Stimulated activated CD8-positive, alpha-beta memory T cell treated with anti-CD3 and anti-CD28 coated beads, Interleukin-12 subunit alpha, Interleukin-12 subunit beta, amount 100 ng/mL, for 4 hours (primary cell): ENCODE results near the gene CCDC136.
A peak's percentile ranks its signal among the peaks of the same experiment; 100 is the strongest.

ENCODE experiments used
- DNase-seq: peaks from one replicate; pipeline ENCODE4 v3.0.0-alpha.2; 2020; ENCODE audit warnings: low read depth

CCDC136 gene

GRCh38 chr7:128805225-128805624 lies 13.5 kb downstream of the CCDC136 start:
- DNase-seq, result no peak

- DNase-seq, result no peak
These were observed 15.4 kb downstream of the CCDC136 start for GRCh38 chr7:128807191-128807590.

GRCh38 chr7:128809363-128809762 lies 17.6 kb downstream of the CCDC136 start:
- DNase-seq, result no peak

GRCh38 chr7:128810473-128810872 lies 18.7 kb downstream of the CCDC136 start:
- no peak for DNase-seq

GRCh38 chr7:128810997-128811396 lies 19.2 kb downstream of the CCDC136 start:
- no peak for DNase-seq

GRCh38 chr7:128811631-128812430 lies 20.1 kb downstream of the CCDC136 start:
- no peak for DNase-seq

GRCh38 chr7:128812514-128813168 lies 20.9 kb downstream of the CCDC136 start:
- DNase-seq, result no peak

GRCh38 chr7:128814499-128814898 lies 22.7 kb downstream of the CCDC136 start:
- no peak for DNase-seq

- no peak for DNase-seq
These were observed 23.6 kb downstream of the CCDC136 start for GRCh38 chr7:128815289-128815942.

GRCh38 chr7:128818694-128819093 lies 26.9 kb downstream of the CCDC136 start:
- no peak for DNase-seq

GRCh38 chr7:128821724-128822123 lies 30.0 kb downstream of the CCDC136 start:
- DNase-seq, result no peak

- DNase-seq, result no peak
These were observed 34.7 kb downstream of the CCDC136 start for GRCh38 chr7:128826512-128826911.

- DNase-seq, result no peak
These were observed 35.1 kb downstream of the CCDC136 start for GRCh38 chr7:128826916-128827247.

- no peak for DNase-seq
These were observed 35.6 kb downstream of the CCDC136 start for GRCh38 chr7:128827248-128827958.

GRCh38 chr7:128827971-128828711 lies 36.4 kb downstream of the CCDC136 start:
- no peak for DNase-seq

- no peak for DNase-seq
These were observed 37.8 kb downstream of the CCDC136 start for GRCh38 chr7:128829391-128830166.

- DNase-seq, result peak; percentile 15
These were observed 38.7 kb downstream of the CCDC136 start, which contains the start of gene FLNC for GRCh38 chr7:128830231-128831177. FLNC (plus strand) TSS chr7:128830406; CDS start chr7:128830638, 232 bp downstream.

- DNase-seq, result no peak
These were observed 39.6 kb downstream of the CCDC136 start for GRCh38 chr7:128831178-128831993.
